Nephron (organoid): ENCODE data around the gene PPP1R12C.

Source experiments
- H3K27ac Mint-ChIP-seq, 3 experiments: 2 replicates each; pipeline ENCODE4 v1.8.0; 2020; ENCODE audit warnings: mixed read lengths in 3 of 3, mild to moderate bottlenecking in 2 of 3, moderate library complexity in 1 of 3
- H3K27me3 Mint-ChIP-seq: 2 replicates; pipeline ENCODE4 v1.8.0; 2021; ENCODE audit warnings: low read depth, mild to moderate bottlenecking, moderate library complexity, mixed read lengths
- H3K36me3 Mint-ChIP-seq: 2 replicates; pipeline ENCODE4 v1.8.0; 2020; ENCODE audit warnings: low read depth, mixed read lengths
- H3K4me1 Mint-ChIP-seq: 2 replicates; pipeline ENCODE4 v1.8.0; 2020; ENCODE audit warnings: mixed read lengths
- H3K4me3 Mint-ChIP-seq, 3 experiments: 2 replicates each; pipeline ENCODE4 v1.8.0; 2020; ENCODE audit warnings: mild to moderate bottlenecking in 3 of 3, mixed read lengths in 3 of 3, moderate library complexity in 2 of 3
- H3K9me3 Mint-ChIP-seq: 2 replicates; pipeline ENCODE4 v1.8.0; 2020; ENCODE audit warnings: mixed read lengths
- CTCF ChIP-seq, 3 experiments: fragments of 200-600 bp; sonication (generic); IDR thresholded peaks; one replicate each; pipeline ENCODE4 v1.5.0; 2021; ENCODE audit warnings: antibody characterized with exemption in 3 of 3; ENCODE audit not compliant: unreplicated experiment in 3 of 3

The PPP1R12C gene

GRCh38 chr19:55147545-55148251 lies 30.3 kb upstream of the PPP1R12C start:
- TF ChIP-seq CTCF (IDR thresholded peaks at IDR 0.05; ENCODE audit: unreplicated experiment in 3 of 3), result no peak
- Mint-ChIP-seq H3K27me3 (peaks cover 71% of the 10 kb centered on the region), H3K4me1 (peaks cover 39% of the 10 kb centered on the region), H3K4me3 (peak overlapping the region; percentile 76 to 97 (median 88)), H3K27ac (peak overlapping the region in 1 of 3 experiments; percentile 41), H3K9me3 (no peaks in the 10 kb centered on the region), H3K36me3 (peaks cover 3% of the 10 kb centered on the region)

DNA sequence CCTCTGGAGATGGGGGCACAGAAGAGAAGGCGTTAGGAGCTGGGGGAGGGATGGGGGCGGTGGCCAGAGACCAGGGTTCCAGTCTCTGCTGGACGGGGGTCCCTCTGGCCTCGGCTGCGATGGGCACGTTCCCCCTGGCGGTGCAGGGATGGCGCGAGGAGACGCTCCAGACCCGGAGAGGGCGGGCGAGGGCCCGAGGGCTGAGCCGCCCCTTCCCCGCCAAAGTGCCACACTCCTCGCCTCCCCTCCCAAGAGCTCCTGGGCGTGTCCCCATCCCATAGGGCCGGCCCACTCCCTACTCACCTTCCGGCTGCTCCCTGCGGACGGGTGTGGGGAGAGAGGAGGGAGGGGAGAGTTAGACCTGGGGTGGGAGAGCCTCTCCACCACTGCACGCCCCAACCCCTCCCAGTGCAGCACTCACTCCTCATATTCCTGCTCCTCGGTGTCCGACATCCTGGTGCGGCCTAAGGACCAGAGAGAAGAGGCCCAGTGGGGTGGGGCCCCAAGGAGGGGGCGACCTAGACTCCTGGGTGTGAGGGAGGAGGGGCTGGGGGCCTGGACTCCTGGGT lies 29.4 kb upstream of the PPP1R12C start:
- peak overlapping the region; percentile 57 to 97 (median 66) for H3K4me3 Mint-ChIP-seq
- H3K9me3 Mint-ChIP-seq, result no peaks in the 10 kb centered on the region
- H3K4me1 Mint-ChIP-seq, result peaks cover 37% of the 10 kb centered on the region
- H3K36me3 Mint-ChIP-seq, result peaks cover 3% of the 10 kb centered on the region
- no peak for TF ChIP-seq CTCF (IDR thresholded peaks at IDR 0.05; ENCODE audit: unreplicated experiment in 3 of 3)
- H3K27ac Mint-ChIP-seq, result no peak overlapping the region
- H3K27me3 Mint-ChIP-seq, result peaks cover 71% of the 10 kb centered on the region

DNA sequence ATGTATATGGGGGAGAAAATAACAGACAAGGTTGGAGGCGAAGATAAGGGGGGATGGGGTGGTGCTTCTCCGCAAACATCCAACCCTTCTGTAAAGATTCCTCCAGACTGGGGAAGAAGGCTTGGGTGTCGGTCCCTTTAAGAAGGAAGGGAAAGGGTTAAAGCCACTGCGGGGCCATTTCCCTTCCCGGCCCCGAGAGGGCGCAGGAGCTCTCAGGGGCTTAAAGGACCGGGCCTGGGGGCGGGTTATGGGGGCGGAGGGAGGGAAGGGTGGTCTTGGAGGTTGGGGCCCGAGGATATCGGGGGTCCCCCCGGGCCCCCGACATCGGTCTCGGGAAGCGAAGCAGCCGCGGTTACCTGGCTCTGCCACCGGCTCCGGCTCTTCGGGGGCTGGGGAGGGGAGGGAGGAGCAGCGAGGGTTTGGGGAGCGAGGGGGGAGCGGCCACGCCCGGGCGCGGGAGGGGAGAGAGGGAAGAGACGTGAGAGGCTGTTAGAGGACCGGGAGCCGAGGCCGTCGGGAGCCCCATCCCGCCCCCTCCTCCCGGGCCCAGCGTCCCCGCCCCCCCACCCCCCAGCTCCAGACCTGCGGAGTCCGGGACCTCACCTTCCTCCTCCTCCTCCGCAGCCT lies 28.8 kb upstream of the PPP1R12C start:
- peak overlapping the region; percentile 47 to 66 (median 58) for H3K4me3 Mint-ChIP-seq
- H3K36me3 Mint-ChIP-seq, result no peaks in the 10 kb centered on the region
- peak; percentile 34 to 51 (median 49) for TF ChIP-seq CTCF (IDR thresholded peaks at IDR 0.05; ENCODE audit: unreplicated experiment in 3 of 3)
- peaks cover 71% of the 10 kb centered on the region for H3K27me3 Mint-ChIP-seq
- no peak overlapping the region for H3K27ac Mint-ChIP-seq
- peaks cover 33% of the 10 kb centered on the region for H3K4me1 Mint-ChIP-seq
- no peaks in the 10 kb centered on the region for H3K9me3 Mint-ChIP-seq

- peaks cover 28% of the 10 kb centered on the region for H3K4me1 Mint-ChIP-seq
- no peaks in the 10 kb centered on the region for H3K9me3 Mint-ChIP-seq
- no peak overlapping the region for H3K27ac Mint-ChIP-seq
- H3K27me3 Mint-ChIP-seq, result peaks cover 69% of the 10 kb centered on the region
- H3K36me3 Mint-ChIP-seq, result no peaks in the 10 kb centered on the region
- TF ChIP-seq CTCF (IDR thresholded peaks at IDR 0.05; ENCODE audit: unreplicated experiment in 3 of 3), result no peak
- peak overlapping the region; percentile 37 to 72 (median 59) for H3K4me3 Mint-ChIP-seq
Observed at GRCh38 chr19:55145232-55145631, 27.8 kb upstream of the PPP1R12C start.

DNA sequence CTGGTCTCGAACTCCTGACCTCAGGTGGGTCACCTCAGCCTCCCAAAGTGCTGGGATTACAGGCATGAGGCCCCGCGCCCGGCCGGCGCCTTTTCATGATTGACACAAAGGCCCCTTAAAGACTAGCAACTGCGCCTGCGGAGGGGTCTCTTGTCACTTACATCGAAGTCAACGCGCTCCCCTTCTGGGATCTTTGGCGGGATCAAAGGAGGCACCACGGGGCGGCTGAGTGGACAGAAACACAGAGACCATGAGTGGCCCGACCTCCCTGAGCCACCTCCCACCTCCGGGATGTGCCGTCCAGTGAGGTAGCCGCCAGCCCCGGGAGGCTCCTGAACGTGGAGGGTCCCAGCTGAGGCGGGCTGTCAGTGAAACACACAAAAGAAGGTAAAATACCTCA lies 24.3 kb upstream of the PPP1R12C start:
- Mint-ChIP-seq H3K36me3 (no peaks in the 10 kb centered on the region), H3K9me3 (no peaks in the 10 kb centered on the region), H3K27ac (no peak overlapping the region), H3K4me1 (peaks cover 9% of the 10 kb centered on the region), H3K4me3 (peak overlapping the region in 1 of 3 experiments; percentile 13), H3K27me3 (peaks cover 41% of the 10 kb centered on the region)
- no peak for TF ChIP-seq CTCF (IDR thresholded peaks at IDR 0.05; ENCODE audit: unreplicated experiment in 3 of 3)
